ENCODE data around the gene GLMN. TPM values are rescaled to one million over a fixed set of nuclear protein-coding genes. Genes with fewer than 3 reads are reported as not detected.

Gene GLMN
- polyA plus RNA-seq, 3 donors = 2.1 to 4.1 (median 2.6) TPM

DNA sequence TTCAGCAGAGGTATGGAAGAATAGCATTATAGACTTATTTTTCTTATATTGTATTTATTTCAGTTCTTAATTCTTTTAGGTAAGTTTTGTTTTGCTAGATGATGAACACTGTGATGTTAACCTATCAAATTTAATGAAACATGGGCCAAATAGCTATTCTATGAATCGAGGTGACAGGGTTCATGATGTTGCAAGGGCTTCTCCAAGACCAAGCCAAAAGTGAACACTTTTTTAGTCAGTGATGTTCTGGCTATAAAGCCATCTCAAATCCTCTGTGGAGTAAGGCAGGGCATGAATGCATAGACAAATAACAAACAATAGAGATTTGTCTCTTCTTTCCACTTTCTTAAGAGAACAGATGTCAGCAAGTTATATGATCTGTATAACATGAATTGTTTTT, 54.4 kb downstream of the GLMN start:
- WGBS (ENCODE audit: insufficient coverage) = no CpG with 5 or more reads among the region's 1 CpG
- Mint-ChIP-seq H3K4me1 (no peaks in the 10 kb centered on the region), H3K4me3 (no peak overlapping the region), H3K9me3 (no peaks in the 10 kb centered on the region), H3K27me3 (ENCODE audit: low read depth in 3 of 3) (peaks cover 0 to 6% (median 0%) of the 10 kb centered on the region in 3 donors), H3K36me3 (peaks cover 7 to 17% of the 10 kb centered on the region in 2 donors), H3K27ac (no peak overlapping the region)
- Histone ChIP-seq H3K27ac (ENCODE audit: low read depth in 1 of 2, low read length in 2 of 2) (no peak overlapping the region), H3K79me2 (ENCODE audit: insufficient read depth, low read length) (no peaks in the 10 kb centered on the region), H3K9me3 (replicated peaks in 1 of 2; ENCODE audit: control insufficient read depth in 1 of 2, insufficient read depth in 1 of 2, low read length in 2 of 2) (no peaks in the 10 kb centered on the region), H3K4me2 (replicated peaks; ENCODE audit: extremely low read depth, low read length, poor library complexity, severe bottlenecking) (no peak overlapping the region), H3K27me3 (ENCODE audit: control insufficient read depth in 2 of 2, insufficient read depth in 2 of 2, low read length in 2 of 2) (no peaks in the 10 kb centered on the region), H3K36me3 (replicated peaks in 1 of 2; ENCODE audit: control insufficient read depth in 1 of 2, insufficient read depth in 2 of 2, low read length in 2 of 2) (peaks cover 10 to 17% of the 10 kb centered on the region in 2 donors), H2AFZ (ENCODE audit: insufficient read depth, low read depth, low read length, poor library complexity, severe bottlenecking) (no peak overlapping the region), H3K4me3 (replicated peaks in 1 of 3; ENCODE audit: low read depth in 2 of 3, low read length in 3 of 3) (no peak overlapping the region), H4K20me1 (ENCODE audit: insufficient read depth, low read length) (no peaks in the 10 kb centered on the region), H3K4me1 (ENCODE audit: control insufficient read depth in 1 of 2, insufficient read depth in 2 of 2, low read length in 2 of 2) (no peaks in the 10 kb centered on the region), H3K9ac (ENCODE audit: insufficient read depth, low read length, poor library complexity, severe bottlenecking) (no peak overlapping the region)
- intact Hi-C loops (cut with micrococcal nuclease) = no loop called here
- DNase-seq = no peak
- TF ChIP-seq, protein P1, sequence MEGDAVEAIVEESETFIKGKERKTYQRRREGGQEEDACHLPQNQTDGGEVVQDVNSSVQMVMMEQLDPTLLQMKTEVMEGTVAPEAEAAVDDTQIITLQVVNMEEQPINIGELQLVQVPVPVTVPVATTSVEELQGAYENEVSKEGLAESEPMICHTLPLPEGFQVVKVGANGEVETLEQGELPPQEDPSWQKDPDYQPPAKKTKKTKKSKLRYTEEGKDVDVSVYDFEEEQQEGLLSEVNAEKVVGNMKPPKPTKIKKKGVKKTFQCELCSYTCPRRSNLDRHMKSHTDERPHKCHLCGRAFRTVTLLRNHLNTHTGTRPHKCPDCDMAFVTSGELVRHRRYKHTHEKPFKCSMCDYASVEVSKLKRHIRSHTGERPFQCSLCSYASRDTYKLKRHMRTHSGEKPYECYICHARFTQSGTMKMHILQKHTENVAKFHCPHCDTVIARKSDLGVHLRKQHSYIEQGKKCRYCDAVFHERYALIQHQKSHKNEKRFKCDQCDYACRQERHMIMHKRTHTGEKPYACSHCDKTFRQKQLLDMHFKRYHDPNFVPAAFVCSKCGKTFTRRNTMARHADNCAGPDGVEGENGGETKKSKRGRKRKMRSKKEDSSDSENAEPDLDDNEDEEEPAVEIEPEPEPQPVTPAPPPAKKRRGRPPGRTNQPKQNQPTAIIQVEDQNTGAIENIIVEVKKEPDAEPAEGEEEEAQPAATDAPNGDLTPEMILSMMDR (IDR thresholded peaks at IDR 0.05) = no peak

DNA sequence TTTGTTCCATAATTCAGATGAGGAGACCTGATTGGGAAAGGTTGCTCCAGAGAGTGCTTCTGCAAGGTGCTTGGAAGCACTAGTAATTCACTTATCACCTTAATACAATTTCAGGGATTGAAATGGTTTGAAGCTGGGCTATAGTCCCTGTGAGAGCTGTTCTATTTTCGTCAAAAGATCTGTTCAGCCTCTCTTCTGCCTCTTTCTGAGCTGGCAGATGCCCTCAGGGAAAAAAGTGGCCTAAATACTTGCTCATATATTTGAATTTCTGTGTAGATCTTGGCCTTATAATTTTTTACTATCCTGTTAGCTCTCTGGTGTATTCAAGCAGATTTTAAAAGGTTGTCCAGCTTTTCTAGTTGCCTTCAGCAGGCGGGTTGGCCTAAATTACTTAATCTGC, 58.8 kb downstream of the GLMN start:
- intact Hi-C loops (cut with micrococcal nuclease) = no loop called here
- no peaks in the 10 kb centered on the region for H4K20me1 ChIP-seq (ENCODE audit: insufficient read depth, low read length)
- no peak overlapping the region for H3K9ac ChIP-seq (ENCODE audit: insufficient read depth, low read length, poor library complexity, severe bottlenecking)
- Mint-ChIP-seq H3K36me3 (peaks cover 0 to 4% of the 10 kb centered on the region in 2 donors), H3K4me1 (no peaks in the 10 kb centered on the region), H3K27me3 (ENCODE audit: low read depth in 3 of 3) (peaks cover 0 to 8% (median 0%) of the 10 kb centered on the region in 3 donors), H3K27ac (no peak overlapping the region), H3K4me3 (no peak overlapping the region), H3K9me3 (peaks cover 0 to 4% (median 1%) of the 10 kb centered on the region in 7 donors)
- no peaks in the 10 kb centered on the region for H3K79me2 ChIP-seq (ENCODE audit: insufficient read depth, low read length)
- H3K4me2 ChIP-seq (replicated peaks; ENCODE audit: extremely low read depth, low read length, poor library complexity, severe bottlenecking) = no peak overlapping the region
- TF ChIP-seq, protein P1 (IDR thresholded peaks at IDR 0.05) = no peak
- no peak overlapping the region for H3K27ac ChIP-seq (ENCODE audit: low read depth in 1 of 2, low read length in 2 of 2)
- no peak for DNase-seq
- H2AFZ ChIP-seq (ENCODE audit: insufficient read depth, low read depth, low read length, poor library complexity, severe bottlenecking) = no peak overlapping the region
- peaks cover 0 to under 1% of the 10 kb centered on the region in 2 donors for H3K36me3 ChIP-seq (replicated peaks in 1 of 2; ENCODE audit: control insufficient read depth in 1 of 2, insufficient read depth in 2 of 2, low read length in 2 of 2)
- H3K9me3 ChIP-seq (replicated peaks in 1 of 2; ENCODE audit: control insufficient read depth in 1 of 2, insufficient read depth in 1 of 2, low read length in 2 of 2) = no peaks in the 10 kb centered on the region
- no peak overlapping the region for H3K4me3 ChIP-seq (replicated peaks in 1 of 3; ENCODE audit: low read depth in 2 of 3, low read length in 3 of 3)
- WGBS (ENCODE audit: insufficient coverage) = 100% methylated on average over 1 of the region's 2 CpGs
- no peaks in the 10 kb centered on the region for H3K27me3 ChIP-seq (ENCODE audit: control insufficient read depth in 2 of 2, insufficient read depth in 2 of 2, low read length in 2 of 2)
- no peaks in the 10 kb centered on the region for H3K4me1 ChIP-seq (ENCODE audit: control insufficient read depth in 1 of 2, insufficient read depth in 2 of 2, low read length in 2 of 2)
